Adrenal gland (tissue), 5 donors: ENCODE results near the gene TTC23.

Source experiments
- POLR2A ChIP-seq, 2 donors: fragments of 450-650 bp; IDR thresholded peaks; one replicate each; pipeline ENCODE4 v1.6.1; 2017; ENCODE audit warnings: antibody characterized with exemption in 2 of 2, mild to moderate bottlenecking in 2 of 2, moderate library complexity in 1 of 2
- TF ChIP-seq, protein P1 (sequence below), 6 experiments: fragments of 450-650 bp in 4 of 6; fragments of 200-600 bp in 2 of 6; sonication (generic) in 1 of 6; IDR thresholded peaks; 1 replicate in 5 of 6; 2 replicates in 1 of 6; pipeline versions ENCODE4 v1.5.1 to v1.8.0; 2016 to 2021; ENCODE audit warnings: antibody characterized with exemption in 6 of 6, mild to moderate bottlenecking in 2 of 6, moderate library complexity in 1 of 6
- donor health status: DM: no; HTN: no; CAD: no.

- TF ChIP-seq, protein P1, sequence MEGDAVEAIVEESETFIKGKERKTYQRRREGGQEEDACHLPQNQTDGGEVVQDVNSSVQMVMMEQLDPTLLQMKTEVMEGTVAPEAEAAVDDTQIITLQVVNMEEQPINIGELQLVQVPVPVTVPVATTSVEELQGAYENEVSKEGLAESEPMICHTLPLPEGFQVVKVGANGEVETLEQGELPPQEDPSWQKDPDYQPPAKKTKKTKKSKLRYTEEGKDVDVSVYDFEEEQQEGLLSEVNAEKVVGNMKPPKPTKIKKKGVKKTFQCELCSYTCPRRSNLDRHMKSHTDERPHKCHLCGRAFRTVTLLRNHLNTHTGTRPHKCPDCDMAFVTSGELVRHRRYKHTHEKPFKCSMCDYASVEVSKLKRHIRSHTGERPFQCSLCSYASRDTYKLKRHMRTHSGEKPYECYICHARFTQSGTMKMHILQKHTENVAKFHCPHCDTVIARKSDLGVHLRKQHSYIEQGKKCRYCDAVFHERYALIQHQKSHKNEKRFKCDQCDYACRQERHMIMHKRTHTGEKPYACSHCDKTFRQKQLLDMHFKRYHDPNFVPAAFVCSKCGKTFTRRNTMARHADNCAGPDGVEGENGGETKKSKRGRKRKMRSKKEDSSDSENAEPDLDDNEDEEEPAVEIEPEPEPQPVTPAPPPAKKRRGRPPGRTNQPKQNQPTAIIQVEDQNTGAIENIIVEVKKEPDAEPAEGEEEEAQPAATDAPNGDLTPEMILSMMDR (IDR thresholded peaks at IDR 0.05), result no peak
- TF ChIP-seq POLR2A (IDR thresholded peaks at IDR 0.05), result no peak
Observed at GRCh38 chr15:99165956-99166689, 83.3 kb downstream of the TTC23 start.
